NCI-H1417 treated with DMSO at 0.1 percent for 48 hours (cell line): ENCODE measurements around the gene GALNT14.

Experiments used
- DNase-seq: peaks from one replicate; lab custom pipeline; 2025; lab: John Stamatoyannopoulos, UW

GALNT14 gene

GRCh38 chr2:30974092-30974491 lies 164.1 kb downstream of the GALNT14 start:
- DNase-seq: no peak

- DNase-seq: no peak
Measured at GRCh38 chr2:30971231-30972025, 166.8 kb downstream of the GALNT14 start.

GRCh38 chr2:30968660-30969397 lies 169.4 kb downstream of the GALNT14 start:
- DNase-seq: no peak

- DNase-seq: no peak
Measured at GRCh38 chr2:30966786-30967185, 171.5 kb downstream of the GALNT14 start.

- no peak for DNase-seq
Measured at GRCh38 chr2:30965022-30965531, 173.2 kb downstream of the GALNT14 start.

- DNase-seq: no peak
Measured at GRCh38 chr2:30964334-30965005, 173.8 kb downstream of the GALNT14 start.

GRCh38 chr2:30963184-30963583 lies 175.1 kb downstream of the GALNT14 start:
- no peak for DNase-seq

- DNase-seq: no peak
Measured at GRCh38 chr2:30960213-30960612, 178.0 kb downstream of the GALNT14 start.

- DNase-seq: no peak
Measured at GRCh38 chr2:30959653-30960052, 178.6 kb downstream of the GALNT14 start.

GRCh38 chr2:30958918-30959265 lies 179.3 kb downstream of the GALNT14 start:
- DNase-seq: no peak

GRCh38 chr2:30958193-30958917 lies 179.9 kb downstream of the GALNT14 start:
- DNase-seq: no peak

GRCh38 chr2:30957591-30957990 lies 180.6 kb downstream of the GALNT14 start:
- DNase-seq: no peak

GRCh38 chr2:30956995-30957394 lies 181.2 kb downstream of the GALNT14 start:
- no peak for DNase-seq

GRCh38 chr2:30955516-30956132 lies 182.6 kb downstream of the GALNT14 start:
- DNase-seq: no peak

- no peak for DNase-seq
Measured at GRCh38 chr2:30950339-30950738, 187.9 kb downstream of the GALNT14 start.

GRCh38 chr2:30949435-30949834 lies 188.8 kb downstream of the GALNT14 start:
- DNase-seq: no peak

GRCh38 chr2:30948857-30949256 lies 189.4 kb downstream of the GALNT14 start:
- no peak for DNase-seq

GRCh38 chr2:30948130-30948529 lies 190.1 kb downstream of the GALNT14 start:
- DNase-seq: no peak

- DNase-seq: no peak
Measured at GRCh38 chr2:30947686-30948085, 190.6 kb downstream of the GALNT14 start.

- no peak for DNase-seq
Measured at GRCh38 chr2:30942419-30942818, 195.8 kb downstream of the GALNT14 start.

- no peak for DNase-seq
Measured at GRCh38 chr2:30940839-30941238, 197.4 kb downstream of the GALNT14 start.

- DNase-seq: no peak
Measured at GRCh38 chr2:30939364-30939763, 198.9 kb downstream of the GALNT14 start.
